PC-9 (cell line): ENCODE data around the gene RFT1.

Experiments used
- EZH2 ChIP-seq: fragments of 200-600 bp; sonication (generic); IDR thresholded peaks from 2 replicates; pipeline ENCODE4 v1.8.0; 2017; ENCODE audit warnings: antibody characterized with exemption, low read depth
- TF ChIP-seq, protein P1 (sequence below): fragments of 200-600 bp; sonication (generic); conservative IDR thresholded peaks from 2 replicates; pipeline ENCODE4 v1.6.1; 2017; ENCODE audit warnings: mixed run types, antibody characterized with exemption, mild to moderate bottlenecking, moderate library complexity

DNA sequence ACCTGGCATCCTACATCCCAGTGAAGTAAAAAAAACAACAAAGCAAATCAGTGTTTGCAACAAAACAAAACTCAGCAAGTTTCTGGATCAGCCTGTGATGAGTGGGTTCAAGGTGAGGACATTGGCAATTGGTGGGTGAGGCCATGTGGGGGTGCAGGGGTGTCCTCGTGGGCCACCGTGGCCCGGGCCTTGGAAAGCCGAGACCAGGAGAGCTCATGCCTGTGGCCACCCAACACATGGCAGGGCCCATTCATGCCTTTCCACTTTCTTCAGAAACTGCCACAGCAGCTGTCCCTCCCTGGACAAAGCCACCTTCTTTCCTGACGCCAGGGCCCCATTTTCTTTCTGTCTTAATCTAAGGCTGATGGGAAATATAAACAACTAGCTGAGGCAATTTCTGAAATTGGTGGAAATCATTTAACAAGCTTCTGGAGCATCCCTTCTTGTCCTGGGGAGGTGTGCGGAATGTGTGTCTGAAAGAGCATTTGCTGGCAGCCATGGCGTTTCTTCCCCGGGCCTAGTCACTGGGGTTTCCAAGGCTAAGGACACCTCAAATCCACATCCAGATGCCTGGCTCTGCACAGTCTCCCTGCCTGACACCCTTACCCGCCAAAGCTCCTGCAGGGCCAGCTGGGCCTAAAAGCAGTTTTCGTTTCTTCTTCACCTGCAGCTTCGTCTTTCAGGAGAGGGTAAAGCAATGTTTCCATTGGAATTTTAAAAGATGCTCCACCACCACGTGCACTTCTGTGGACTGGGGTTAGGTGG, 50.3 kb downstream of the RFT1 start:
- no peak for TF ChIP-seq EZH2
- TF ChIP-seq, protein P1, sequence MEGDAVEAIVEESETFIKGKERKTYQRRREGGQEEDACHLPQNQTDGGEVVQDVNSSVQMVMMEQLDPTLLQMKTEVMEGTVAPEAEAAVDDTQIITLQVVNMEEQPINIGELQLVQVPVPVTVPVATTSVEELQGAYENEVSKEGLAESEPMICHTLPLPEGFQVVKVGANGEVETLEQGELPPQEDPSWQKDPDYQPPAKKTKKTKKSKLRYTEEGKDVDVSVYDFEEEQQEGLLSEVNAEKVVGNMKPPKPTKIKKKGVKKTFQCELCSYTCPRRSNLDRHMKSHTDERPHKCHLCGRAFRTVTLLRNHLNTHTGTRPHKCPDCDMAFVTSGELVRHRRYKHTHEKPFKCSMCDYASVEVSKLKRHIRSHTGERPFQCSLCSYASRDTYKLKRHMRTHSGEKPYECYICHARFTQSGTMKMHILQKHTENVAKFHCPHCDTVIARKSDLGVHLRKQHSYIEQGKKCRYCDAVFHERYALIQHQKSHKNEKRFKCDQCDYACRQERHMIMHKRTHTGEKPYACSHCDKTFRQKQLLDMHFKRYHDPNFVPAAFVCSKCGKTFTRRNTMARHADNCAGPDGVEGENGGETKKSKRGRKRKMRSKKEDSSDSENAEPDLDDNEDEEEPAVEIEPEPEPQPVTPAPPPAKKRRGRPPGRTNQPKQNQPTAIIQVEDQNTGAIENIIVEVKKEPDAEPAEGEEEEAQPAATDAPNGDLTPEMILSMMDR, result no peak
